Choroid plexus epithelial cell (primary cell): ENCODE results near the gene TSPAN4.

ENCODE experiments used
- DNase-seq: peaks from one replicate; pipeline ENCODE4 v3.0.0-alpha.2; 2010; ENCODE audit warnings: low read depth
- H3K4me3 ChIP-seq: 2 replicates; pipeline ENCODE4 v1.5.1; 2011; ENCODE audit warnings: low read depth, mild to moderate bottlenecking, control low read depth, low read length, moderate library complexity
- CTCF ChIP-seq: conservative IDR thresholded peaks from 2 replicates; pipeline ENCODE4 v1.5.1; 2011; ENCODE audit warnings: low read depth, mild to moderate bottlenecking, control low read depth, inconsistent platforms, low read length, moderate library complexity

The TSPAN4 gene

DNA sequence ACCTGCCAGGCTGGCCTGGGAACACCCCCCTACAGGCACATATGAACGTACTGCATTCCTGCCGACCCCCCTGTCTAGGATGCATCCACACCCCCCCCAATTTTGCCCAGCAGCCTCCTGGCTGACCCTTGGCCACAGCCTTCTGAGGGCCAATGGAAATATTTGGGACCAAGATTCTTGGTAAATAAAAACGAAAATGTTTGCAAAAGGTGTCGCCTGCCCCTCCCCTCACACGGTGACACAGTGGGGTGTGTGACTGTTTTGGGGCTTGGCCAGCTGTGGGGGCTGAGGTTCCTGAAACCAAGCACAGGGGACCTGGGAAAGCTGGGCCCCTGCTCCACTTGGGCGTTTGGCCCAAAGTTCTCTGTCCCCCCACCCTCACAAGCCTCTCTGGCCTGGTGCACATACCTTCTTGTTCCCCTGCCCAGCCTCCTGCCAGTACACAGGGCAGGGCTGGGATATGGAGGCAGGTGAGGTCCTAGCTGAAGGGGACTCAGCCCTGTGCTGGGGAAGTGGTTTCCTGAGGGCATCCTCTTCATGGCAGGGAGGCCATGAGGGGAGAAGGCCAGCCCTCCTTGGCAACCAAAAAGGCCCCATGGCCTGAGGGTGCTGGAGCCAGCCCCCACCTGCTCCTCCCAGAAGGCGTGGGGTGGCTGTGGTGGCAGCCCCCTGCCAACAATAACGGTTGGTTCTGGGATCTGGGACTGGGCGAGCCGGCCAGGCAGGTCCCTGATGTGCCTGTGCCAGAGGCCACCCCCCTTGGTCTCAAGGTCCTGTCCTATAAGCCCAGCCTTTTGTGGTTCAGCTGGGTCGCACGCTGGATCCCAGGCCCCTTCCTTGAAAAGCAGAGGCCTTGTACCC, 17.1 kb upstream of the TSPAN4 start:
- H3K4me3 ChIP-seq: no peak overlapping the region
- no peak for DNase-seq
- TF ChIP-seq CTCF: no peak

GRCh38 chr11:826227-826621, 16.4 kb upstream of the TSPAN4 start:
- no peak for TF ChIP-seq CTCF
- H3K4me3 ChIP-seq: no peak overlapping the region
- DNase-seq: no peak

DNA sequence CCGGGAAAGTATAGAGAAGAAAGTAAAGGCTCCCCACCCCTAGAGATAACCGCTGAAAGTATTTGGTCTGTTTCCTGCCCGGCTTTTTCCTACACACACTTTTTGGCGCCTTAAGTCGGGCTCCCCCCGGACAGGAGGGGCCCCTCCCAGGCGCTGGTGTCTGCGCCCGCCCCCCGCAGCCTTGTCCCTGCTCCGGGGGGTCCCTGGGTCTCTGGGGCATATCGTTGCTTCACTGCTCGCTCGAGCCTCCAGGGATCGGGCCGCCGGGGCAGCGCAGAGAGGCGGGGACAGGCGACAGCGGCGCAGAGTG, 15.9 kb upstream of the TSPAN4 start:
- no peak for TF ChIP-seq CTCF
- H3K4me3 ChIP-seq: peak overlapping the region; percentile 34
- no peak for DNase-seq

DNA sequence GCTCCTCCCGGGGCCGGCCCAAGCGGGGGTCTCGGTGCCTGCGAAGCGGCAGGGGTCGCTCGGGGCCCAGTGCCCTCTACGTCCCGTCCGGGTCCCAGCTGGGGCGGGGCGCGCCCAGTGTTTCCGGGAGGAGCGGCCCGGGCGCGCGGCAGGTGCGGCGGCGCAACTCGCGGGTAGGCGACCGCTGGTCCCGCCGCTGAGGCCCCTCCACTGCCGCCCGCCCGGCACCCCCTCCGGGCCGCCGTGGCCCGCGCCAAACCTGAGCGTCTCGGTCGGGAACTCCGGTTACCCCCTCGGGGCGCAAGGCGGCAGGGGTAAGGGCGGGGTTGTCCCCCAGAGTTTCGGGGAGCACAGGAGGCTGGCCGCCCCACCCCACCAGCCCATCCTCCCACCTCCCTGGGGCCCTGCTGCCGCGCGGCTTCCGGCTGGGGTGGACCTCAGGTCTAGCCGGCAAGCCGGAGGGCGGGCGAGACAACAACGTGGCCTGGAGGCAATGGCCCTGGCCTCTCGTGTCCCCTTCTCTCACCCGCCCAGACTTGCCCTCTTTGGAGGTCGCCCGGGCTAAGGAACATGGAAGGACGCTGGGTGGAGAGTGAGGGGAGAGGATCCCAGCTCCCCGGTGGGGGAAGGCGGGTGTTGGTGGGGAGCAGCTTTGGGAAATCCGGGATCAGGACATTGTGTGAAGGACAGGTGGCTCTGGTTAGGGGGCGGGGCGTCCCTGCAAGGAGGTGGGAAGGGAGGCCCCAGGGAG, 15.3 kb upstream of the TSPAN4 start:
- peak overlapping the region; percentile 34 for H3K4me3 ChIP-seq
- no peak for DNase-seq
- no peak for TF ChIP-seq CTCF

DNA sequence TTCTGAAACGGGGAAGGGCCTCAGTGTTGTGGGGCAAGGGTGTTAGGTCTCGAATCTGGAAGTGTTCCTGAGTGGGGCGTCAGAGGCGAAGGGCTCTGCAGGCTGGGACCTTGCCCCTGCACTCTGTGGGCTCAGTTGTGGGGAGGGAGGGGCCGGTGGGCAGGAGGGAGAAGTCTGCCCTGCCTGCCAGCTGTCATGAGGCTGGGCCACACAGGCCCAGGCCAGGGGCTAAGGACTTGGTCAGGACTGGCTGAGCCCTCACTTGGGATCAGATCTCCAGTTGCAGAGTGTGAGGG, 14.8 kb upstream of the TSPAN4 start, which contains the start of gene CRACR2B:
Gene CRACR2B, plus strand, starts transcription at position 23 of the 296 bp plus-strand sequence. CDS start 689 bp downstream, outside the sequence.
- TF ChIP-seq CTCF: no peak
- no peak for DNase-seq
- H3K4me3 ChIP-seq: peak within 1 kb of the TSS; percentile 34

GRCh38 chr11:828506-829175, 14.0 kb upstream of the TSPAN4 start:
- peak overlapping the region; percentile 52 for H3K4me3 ChIP-seq
- no peak for DNase-seq
- no peak for TF ChIP-seq CTCF
